HCT116 (cell line): ENCODE data around the gene SDCCAG8. TPM values are rescaled to one million over a fixed set of nuclear protein-coding genes. Genes with fewer than 3 reads are reported as not detected.

Experiments used
- ATAC-seq: fragments of 200-7000 bp; cut with Tn5 transposase; 2 replicates; pipeline ENCODE4 v1.9.1; 2020; ENCODE audit warnings: mild to moderate bottlenecking, moderate library complexity
- BruUV-seq: library from RNA; stranded (reverse); fragments of 400-500 nt; replicated peaks from 2 replicates; lab custom pipeline; 2021; lab: Mats Ljungman, UMichigan
- CTCF ChIA-PET: fragments of 300-600 bp; sonication (Branson Sonifier 250); formaldehyde crosslinking; loops from one replicate; lab custom pipeline; 2021; ENCODE audit warnings: antibody characterized with exemption; lab: Charles Lee
- POLR2A ChIA-PET: fragments of 300-600, 350-600 bp; sonication (Branson Sonifier 250); formaldehyde crosslinking; loops from one replicate; lab custom pipeline; 2021; ENCODE audit warnings: antibody characterized with exemption; lab: Charles Lee
- RAD21 ChIA-PET, 2 experiments: fragments of 300-600 bp; sonication (Branson Sonifier 250); formaldehyde crosslinking; loops; one replicate each; lab custom pipeline; 2023; ENCODE audit warnings: low total read pairs in 2 of 2; ENCODE audit not compliant: uncharacterized antibody in 2 of 2, unreplicated experiment in 2 of 2, low non-redundant PET in 1 of 2; lab: Charles Lee
- DNase-seq: peaks from one replicate; pipeline ENCODE4 v3.0.0-alpha.2; 2010; ENCODE audit warnings: low read depth, low spot score
- H2AFZ ChIP-seq: fragments of 200-600 bp; shearing (Covaris generic), sonication (generic); 2 replicates; pipeline ENCODE4 v1.6.1; 2017; ENCODE audit warnings: low read depth, mixed run types, mixed read lengths, antibody characterized with exemption, low read length; ENCODE audit not compliant: poor library complexity, severe bottlenecking
- H3K27ac ChIP-seq: 2 replicates; pipeline ENCODE4 v1.5.1; 2012; ENCODE audit warnings: low read depth, low read length
- H3K27me3 ChIP-seq: fragments of 200-600 bp; sonication (generic); 2 replicates; pipeline ENCODE4 v1.6.1; 2016; ENCODE audit warnings: mixed run types, low read length, mixed read lengths; ENCODE audit not compliant: insufficient read depth
- H3K36me3 ChIP-seq, 2 experiments: fragments of 200-500 bp in 1 of 2; fragments of 200-600 bp in 1 of 2; sonication (Bioruptor generic) in 1 of 2; sonication (generic) in 1 of 2; 2 replicates each; pipeline versions ENCODE4 v1.5.1 to v1.6.1; 2014 to 2016; ENCODE audit warnings: low read length in 2 of 2, inconsistent platforms in 1 of 2, mixed read lengths in 1 of 2, mixed run types in 1 of 2; ENCODE audit not compliant: insufficient read depth in 2 of 2, control insufficient read depth in 1 of 2
- H3K4me1 ChIP-seq, 2 experiments: fragments of 200-600 bp in 1 of 2; sonication (generic) in 1 of 2; 2 replicates each; pipeline versions ENCODE4 v1.5.1 to v1.6.1; 2012 to 2017; ENCODE audit warnings: low read length in 2 of 2, inconsistent platforms in 1 of 2, mild to moderate bottlenecking in 1 of 2, mixed read lengths in 1 of 2, mixed run types in 1 of 2, moderate library complexity in 1 of 2; ENCODE audit not compliant: insufficient read depth in 2 of 2, control insufficient read depth in 1 of 2
- H3K4me2 ChIP-seq: fragments of 200-600 bp; sonication (generic); 2 replicates; pipeline ENCODE4 v1.6.1; 2017; ENCODE audit warnings: mixed run types, low read length, mixed read lengths
- H3K4me3 ChIP-seq, 2 experiments: fragments of 200-600 bp in 1 of 2; sonication (generic) in 1 of 2; replicated peaks in 1 of 2; 2 replicates each; pipeline ENCODE4 v1.5.1; 2011 to 2016; ENCODE audit warnings: low read length in 2 of 2, control low read depth in 1 of 2, low read depth in 1 of 2, mild to moderate bottlenecking in 1 of 2, mixed read lengths in 1 of 2, mixed run types in 1 of 2
- H3K79me2 ChIP-seq: fragments of 200-600 bp; sonication (generic); 2 replicates; pipeline ENCODE4 v1.6.1; 2017; ENCODE audit warnings: mild to moderate bottlenecking, mixed run types, low read length, moderate library complexity, mixed read lengths; ENCODE audit not compliant: insufficient read depth
- H3K9ac ChIP-seq: fragments of 200-600 bp; sonication (generic); 2 replicates; pipeline ENCODE4 v1.6.1; 2016; ENCODE audit warnings: low read length, mixed read lengths
- H3K9me2 ChIP-seq: fragments of 200-600 bp; sonication (generic), shearing (Covaris generic); 2 replicates; pipeline ENCODE4 v1.6.1; 2017; ENCODE audit warnings: mixed run types, mild to moderate bottlenecking, moderate library complexity; ENCODE audit not compliant: insufficient read depth
- H3K9me3 ChIP-seq, 2 experiments: fragments of 200-500 bp in 1 of 2; fragments of 200-600 bp in 1 of 2; sonication (Bioruptor generic) in 1 of 2; sonication (generic) in 1 of 2; 2 replicates each; pipeline ENCODE4 v1.6.1; 2014 to 2017; ENCODE audit warnings: low read length in 2 of 2, mixed read lengths in 2 of 2, inconsistent platforms in 1 of 2, low read depth in 1 of 2, mild to moderate bottlenecking in 1 of 2, mixed run types in 1 of 2, moderate library complexity in 1 of 2; ENCODE audit not compliant: control insufficient read depth in 1 of 2, insufficient read depth in 1 of 2
- H4K20me1 ChIP-seq: fragments of 200-600 bp; sonication (generic), shearing (Covaris generic); 2 replicates; pipeline ENCODE4 v1.6.1; 2017; ENCODE audit warnings: mixed run types, mild to moderate bottlenecking, moderate library complexity; ENCODE audit not compliant: insufficient read depth
- ATF3 ChIP-seq: IDR thresholded peaks from 2 replicates; pipeline ENCODE4 v1.6.1; 2012
- CEBPB ChIP-seq: IDR thresholded peaks from 2 replicates; pipeline ENCODE4 v1.6.1; 2012; ENCODE audit warnings: low read depth
- ELF1 ChIP-seq: IDR thresholded peaks from 2 replicates; pipeline ENCODE4 v1.6.1; 2012; ENCODE audit warnings: low read depth, borderline replicate concordance
- EZH2phosphoT487 ChIP-seq: fragments of 200-600 bp; IDR thresholded peaks from 2 replicates; pipeline ENCODE4 v1.6.1; 2018; ENCODE audit warnings: antibody characterized with exemption, borderline replicate concordance
- FOSL1 ChIP-seq: IDR thresholded peaks from 2 replicates; pipeline ENCODE4 v1.6.1; 2012; ENCODE audit warnings: low read depth
- POLR2A ChIP-seq: IDR thresholded peaks from 2 replicates; pipeline ENCODE4 v1.7.0; 2011; ENCODE audit warnings: borderline replicate concordance; ENCODE audit not compliant: insufficient read depth, insufficient read length; ENCODE audit errors: extremely low read depth
- POLR2AphosphoS5 ChIP-seq: IDR thresholded peaks from 2 replicates; pipeline ENCODE4 v1.6.1; 2011; ENCODE audit warnings: mild to moderate bottlenecking, low read depth, low read length, moderate library complexity
- REST ChIP-seq: IDR thresholded peaks from 2 replicates; pipeline ENCODE4 v1.6.1; 2012; ENCODE audit warnings: low read depth
- SIN3A ChIP-seq: IDR thresholded peaks from 2 replicates; pipeline ENCODE4 v1.6.1; 2012; ENCODE audit warnings: low read depth
- SP1 ChIP-seq: IDR thresholded peaks from 2 replicates; pipeline ENCODE4 v1.6.1; 2012; ENCODE audit warnings: low read depth
- SRF ChIP-seq: IDR thresholded peaks from 2 replicates; pipeline ENCODE4 v1.6.1; 2012; ENCODE audit warnings: low read depth
- TCF7L2 ChIP-seq: IDR thresholded peaks from 2 replicates; pipeline ENCODE4 v1.7.0; 2011; ENCODE audit warnings: borderline replicate concordance, inconsistent platforms; ENCODE audit not compliant: insufficient read depth, insufficient read length; ENCODE audit errors: extremely low read depth
- ZBTB33 ChIP-seq: IDR thresholded peaks from 2 replicates; pipeline ENCODE4 v1.6.1; 2011; ENCODE audit warnings: mild to moderate bottlenecking, low read length, moderate library complexity; ENCODE audit not compliant: insufficient replicate concordance; ENCODE audit errors: extremely low read depth
- ZFX ChIP-seq: fragments of 450-650 bp; IDR thresholded peaks from 2 replicates; pipeline ENCODE4 v1.6.1; 2017
- ZNF274 ChIP-seq: fragments of 200-500 bp; sonication (Bioruptor generic); IDR thresholded peaks from 2 replicates; pipeline ENCODE4 v1.6.1; 2014; ENCODE audit warnings: mild to moderate bottlenecking, low read depth, low read length, inconsistent platforms
- intact Hi-C: fragments of 100-400 bp; cut with micrococcal nuclease; formaldehyde crosslinking; loops from 2 replicates; pipeline ENCODE4 v1.10.0; 2022
- total RNA-seq: library from RNA; stranded (reverse); gene quantifications from one replicate; pipeline ENCODE4 v1.2.1, GENCODE V29; 2021; ENCODE audit not compliant: unreplicated experiment

SDCCAG8 gene
- total RNA-seq, 1 experiment from 2014 or later: 38.2 TPM

GRCh38 chr1:243470502-243470901, 214.7 kb downstream of the SDCCAG8 start:
- TF ChIP-seq CEBPB: no peak
- no peak for TF ChIP-seq SIN3A
- no peak for TF ChIP-seq POLR2A
- no peak for TF ChIP-seq TCF7L2
- no peak for TF ChIP-seq ELF1
- no peak for TF ChIP-seq FOSL1
- DNase-seq: no peak
- Histone ChIP-seq H3K27me3 (no peaks in the 10 kb centered on the region), H3K27ac (no peak overlapping the region), H3K9ac (no peak overlapping the region), H3K9me3 (no peaks in the 10 kb centered on the region), H3K4me1 (no peaks in the 10 kb centered on the region), H3K4me3 (no peak overlapping the region), H3K9me2 (no peaks in the 10 kb centered on the region), H3K79me2 (no peaks in the 10 kb centered on the region), H3K4me2 (no peak overlapping the region), H2AFZ (no peak overlapping the region), H3K36me3 (no peaks in the 10 kb centered on the region), H4K20me1 (no peaks in the 10 kb centered on the region)
- ATAC-seq: no peak
- ChIA-PET RAD21 (no interaction called here), CTCF (no interaction called here), POLR2A (no interaction called here)
- intact Hi-C loops: no loop called here
- no TSS peak for BruUV-seq

- H3K27ac ChIP-seq: no peak overlapping the region
- H3K79me2 ChIP-seq: no peaks in the 10 kb centered on the region
- no peak overlapping the region for H3K4me3 ChIP-seq
- no peak overlapping the region for H2AFZ ChIP-seq
- H3K9ac ChIP-seq: no peak overlapping the region
- ChIA-PET POLR2A (no interaction called here), CTCF (no interaction called here), RAD21 (no interaction called here)
- DNase-seq: no peak
- no peak overlapping the region for H3K4me2 ChIP-seq
- H3K9me2 ChIP-seq: no peaks in the 10 kb centered on the region
- H3K36me3 ChIP-seq: no peaks in the 10 kb centered on the region
- no peaks in the 10 kb centered on the region for H4K20me1 ChIP-seq
- no peak for ATAC-seq
- no TSS peak for BruUV-seq
- no peaks in the 10 kb centered on the region for H3K9me3 ChIP-seq
- intact Hi-C loops: no loop called here
- no peaks in the 10 kb centered on the region for H3K27me3 ChIP-seq
- no peaks in the 10 kb centered on the region for H3K4me1 ChIP-seq
- TF ChIP-seq REST (no peak), POLR2AphosphoS5 (no peak), SRF (no peak), TCF7L2 (no peak), SP1 (no peak), ELF1 (no peak), POLR2A (no peak), ZFX (no peak), ZNF274 (no peak), EZH2phosphoT487 (no peak), ZBTB33 (no peak), ATF3 (no peak)
Observed at GRCh38 chr1:243471026-243471685, 215.3 kb downstream of the SDCCAG8 start.
